Gastroesophageal sphincter (tissue), 3 donors: ENCODE data around the gene TANGO2.

Experiments used
- EP300 ChIP-seq: sonication (generic); formaldehyde crosslinking; IDR thresholded peaks from one replicate; pipeline ENCODE4 v1.6.1; 2017; ENCODE audit warnings: antibody characterized with exemption, mild to moderate bottlenecking
- POLR2A ChIP-seq, 2 donors: fragments of 450-650 bp; IDR thresholded peaks; one replicate each; pipeline ENCODE4 v1.6.1; 2017; ENCODE audit warnings: antibody characterized with exemption in 2 of 2, mild to moderate bottlenecking in 2 of 2, moderate library complexity in 1 of 2
- POLR2AphosphoS5 ChIP-seq: sonication (generic); formaldehyde crosslinking; IDR thresholded peaks from one replicate; pipeline ENCODE4 v1.6.1; 2017; ENCODE audit warnings: antibody characterized with exemption
- TF ChIP-seq, protein P1 (sequence below), 4 experiments: fragments of 200-600 bp in 2 of 4; fragments of 450-650 bp in 2 of 4; sonication (generic) in 1 of 4; IDR thresholded peaks; one replicate each; pipeline ENCODE4 v1.5.1; 2017 to 2019; ENCODE audit warnings: antibody characterized with exemption in 4 of 4, mild to moderate bottlenecking in 2 of 4, moderate library complexity in 2 of 4

DNA sequence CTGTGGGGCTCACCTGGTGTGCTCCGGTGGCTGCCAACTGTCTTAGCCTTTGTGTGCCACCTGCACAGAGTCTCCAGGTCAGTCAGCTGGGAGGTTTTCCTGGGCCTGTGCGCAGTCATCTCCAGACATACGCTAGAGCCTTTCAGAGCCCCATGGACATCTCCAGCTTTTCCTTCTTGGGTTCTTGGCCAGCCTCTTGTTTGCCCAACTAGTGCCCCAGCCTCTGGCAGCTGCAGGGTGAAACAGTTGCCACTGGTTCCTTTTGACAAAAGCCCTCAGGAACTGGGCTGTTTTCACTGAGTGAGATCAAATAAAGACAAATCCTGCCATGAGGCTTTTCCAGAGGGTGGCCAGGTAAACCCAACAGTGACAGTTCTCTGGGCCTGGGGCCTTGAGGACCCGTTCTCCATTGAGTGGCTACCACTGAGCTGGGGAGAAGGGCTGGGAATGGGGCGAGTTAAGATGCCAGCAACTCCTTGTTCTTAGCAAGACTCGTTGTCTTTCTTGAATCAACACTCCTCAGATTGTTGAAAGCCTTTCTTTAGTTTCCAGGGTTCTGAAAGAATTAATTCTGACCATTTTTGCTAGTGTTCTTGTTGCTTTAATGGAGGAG lies 78.3 kb downstream of the TANGO2 start:
- TF ChIP-seq, protein P1, sequence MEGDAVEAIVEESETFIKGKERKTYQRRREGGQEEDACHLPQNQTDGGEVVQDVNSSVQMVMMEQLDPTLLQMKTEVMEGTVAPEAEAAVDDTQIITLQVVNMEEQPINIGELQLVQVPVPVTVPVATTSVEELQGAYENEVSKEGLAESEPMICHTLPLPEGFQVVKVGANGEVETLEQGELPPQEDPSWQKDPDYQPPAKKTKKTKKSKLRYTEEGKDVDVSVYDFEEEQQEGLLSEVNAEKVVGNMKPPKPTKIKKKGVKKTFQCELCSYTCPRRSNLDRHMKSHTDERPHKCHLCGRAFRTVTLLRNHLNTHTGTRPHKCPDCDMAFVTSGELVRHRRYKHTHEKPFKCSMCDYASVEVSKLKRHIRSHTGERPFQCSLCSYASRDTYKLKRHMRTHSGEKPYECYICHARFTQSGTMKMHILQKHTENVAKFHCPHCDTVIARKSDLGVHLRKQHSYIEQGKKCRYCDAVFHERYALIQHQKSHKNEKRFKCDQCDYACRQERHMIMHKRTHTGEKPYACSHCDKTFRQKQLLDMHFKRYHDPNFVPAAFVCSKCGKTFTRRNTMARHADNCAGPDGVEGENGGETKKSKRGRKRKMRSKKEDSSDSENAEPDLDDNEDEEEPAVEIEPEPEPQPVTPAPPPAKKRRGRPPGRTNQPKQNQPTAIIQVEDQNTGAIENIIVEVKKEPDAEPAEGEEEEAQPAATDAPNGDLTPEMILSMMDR (IDR thresholded peaks at IDR 0.05): no peak
- TF ChIP-seq POLR2A (IDR thresholded peaks at IDR 0.05) (no peak), POLR2AphosphoS5 (no peak), EP300 (no peak)
